Stimulated activated CD8-positive, alpha-beta memory T cell treated with anti-CD3 and anti-CD28 coated beads, Interleukin-15, amount 100 ng/mL, for 1 hour (primary cell): Measurements from ENCODE around the gene KLK5.
"Not testable (repeated sequence)": the region's sequence is repeated elsewhere in the genome, so short reads cannot be mapped to it uniquely, and the experiment has no call there.

Experiments
- DNase-seq: peaks from one replicate; pipeline ENCODE4 v3.0.0-alpha.2; 2020; ENCODE audit warnings: low read depth

KLK5 gene

DNA sequence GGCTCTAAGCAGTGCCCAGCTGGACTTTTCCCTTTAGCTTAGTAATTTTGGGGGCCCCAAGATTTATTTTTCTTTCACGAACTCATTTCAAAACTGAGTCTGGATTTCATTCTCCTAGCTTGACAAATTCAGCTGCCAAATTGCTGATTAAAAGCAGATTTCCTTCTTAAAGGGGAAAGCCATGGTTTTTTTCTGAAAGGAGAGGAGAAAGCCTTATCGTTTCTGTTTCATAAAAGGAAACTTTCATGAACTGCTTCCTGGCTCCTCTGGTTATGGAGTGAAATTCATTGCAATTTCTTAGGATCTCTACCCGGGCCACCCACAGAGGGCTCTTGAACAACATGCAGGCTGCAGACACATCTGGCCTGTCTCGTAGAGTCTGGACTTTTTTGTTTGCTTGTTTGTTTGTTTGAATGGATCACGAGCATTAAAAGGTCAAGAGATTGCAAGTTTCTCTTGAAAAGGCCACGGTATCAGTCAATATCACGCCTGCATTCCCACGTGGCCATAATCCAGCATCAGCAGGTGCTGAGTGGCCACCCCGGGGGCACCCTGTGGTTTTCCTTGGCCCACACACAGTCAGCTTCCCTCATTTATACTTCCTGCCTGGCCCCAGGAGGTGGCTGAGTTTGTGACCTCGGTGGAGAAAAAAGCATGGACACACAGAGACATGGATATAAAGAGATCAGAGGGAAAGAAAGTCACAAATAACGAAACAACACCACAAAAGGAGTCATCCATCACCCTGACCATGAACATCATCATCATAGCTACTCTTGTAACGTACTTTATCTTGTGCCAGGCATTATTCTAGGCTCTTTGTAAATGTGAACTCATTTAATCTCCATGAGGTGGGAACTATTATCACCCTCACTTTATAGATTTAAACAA, 31.2 kb downstream of the KLK5 start:
- no peak for DNase-seq

DNA sequence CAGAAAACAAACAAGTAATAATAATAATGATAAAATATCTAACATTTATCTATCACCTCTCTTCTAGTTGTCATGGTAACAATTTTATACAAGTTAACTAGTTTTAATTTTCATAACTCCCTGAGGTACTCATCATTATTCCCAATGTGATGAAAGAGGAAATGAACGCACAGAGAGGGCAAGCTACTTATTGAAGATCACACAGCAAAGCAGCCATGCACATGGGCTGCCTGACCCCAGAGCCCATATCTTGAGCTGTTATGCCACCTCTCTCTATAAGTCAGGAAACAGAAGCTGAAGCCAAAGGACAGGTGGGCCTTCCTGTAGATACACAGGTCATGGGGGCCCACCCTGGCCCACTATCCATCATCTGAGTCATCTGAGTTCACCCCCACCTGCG, 36.8 kb downstream of the KLK5 start:
- DNase-seq: no peak

DNA sequence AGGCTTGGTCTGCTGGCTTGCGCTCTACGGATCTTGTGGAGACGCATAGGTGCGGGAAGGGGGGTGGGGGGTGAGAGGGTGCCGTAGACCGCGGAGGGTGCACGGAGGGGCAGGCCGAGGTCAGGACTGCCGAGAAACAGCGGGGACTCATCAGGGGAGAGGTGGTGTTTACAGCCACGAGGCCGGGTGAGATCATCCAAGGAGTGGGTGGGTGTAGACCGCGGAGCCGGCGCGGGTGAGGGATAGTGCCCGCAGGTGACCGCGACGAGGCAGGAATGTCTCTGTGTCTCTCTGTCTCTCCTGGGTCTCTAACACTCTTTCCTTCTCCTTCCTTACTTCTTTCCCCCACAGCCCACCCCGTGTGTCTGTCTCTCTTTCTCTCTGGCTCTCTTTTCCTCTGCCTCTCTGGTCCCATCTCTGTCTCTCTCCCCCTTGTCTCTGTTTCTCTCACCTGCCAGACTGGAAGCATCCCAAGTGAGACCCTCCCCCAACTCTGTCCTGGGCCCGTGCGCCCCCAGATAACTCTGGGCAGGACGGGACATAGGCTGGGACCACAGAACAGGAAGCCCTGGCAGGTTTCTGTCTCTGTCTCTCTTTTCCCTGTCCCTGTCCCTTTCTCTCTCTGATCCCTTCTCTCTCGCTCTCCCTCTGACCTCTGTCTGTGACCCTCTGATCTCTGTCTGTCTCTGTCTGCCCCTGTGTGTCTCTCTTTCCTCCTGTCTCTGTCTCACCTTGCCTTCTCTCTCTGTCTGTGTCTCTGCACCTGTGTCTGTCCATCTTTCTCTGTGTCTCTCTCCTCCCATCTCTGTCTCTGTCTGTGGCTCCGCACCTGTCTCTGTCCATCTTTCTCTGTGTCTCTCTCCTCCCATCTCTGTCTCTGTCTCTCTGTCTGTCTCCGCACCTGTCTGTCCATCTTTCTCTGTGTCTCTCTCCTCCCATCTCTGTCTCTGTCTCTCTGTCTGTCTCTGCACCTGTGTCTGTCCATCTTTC, 39.8 kb downstream of the KLK5 start:
- DNase-seq: no peak

DNA sequence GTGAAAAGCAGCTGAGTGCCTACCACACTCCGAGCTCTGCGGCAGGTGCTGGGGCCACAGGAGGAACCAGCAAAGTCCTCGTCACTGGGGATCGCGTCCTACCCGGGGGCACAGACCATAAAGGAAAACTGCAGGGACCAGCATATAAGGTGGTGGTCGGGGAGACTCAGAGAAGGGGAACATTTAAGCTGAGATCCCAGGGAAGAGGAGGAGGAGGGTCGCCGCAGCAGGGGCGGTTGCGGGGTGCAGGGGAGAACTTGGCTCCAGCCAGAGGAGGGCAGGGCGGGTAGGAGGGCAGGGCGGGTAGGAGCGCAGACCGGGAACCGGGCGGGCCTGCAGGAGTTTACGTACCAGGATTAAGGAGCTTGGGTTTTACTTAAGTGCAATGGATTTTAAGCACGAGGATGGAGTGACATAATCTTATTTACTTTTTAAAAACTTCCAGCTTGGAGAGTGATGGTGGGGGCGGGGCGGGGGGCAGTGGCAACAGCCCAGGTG, 40.7 kb downstream of the KLK5 start:
- DNase-seq: no peak

DNA sequence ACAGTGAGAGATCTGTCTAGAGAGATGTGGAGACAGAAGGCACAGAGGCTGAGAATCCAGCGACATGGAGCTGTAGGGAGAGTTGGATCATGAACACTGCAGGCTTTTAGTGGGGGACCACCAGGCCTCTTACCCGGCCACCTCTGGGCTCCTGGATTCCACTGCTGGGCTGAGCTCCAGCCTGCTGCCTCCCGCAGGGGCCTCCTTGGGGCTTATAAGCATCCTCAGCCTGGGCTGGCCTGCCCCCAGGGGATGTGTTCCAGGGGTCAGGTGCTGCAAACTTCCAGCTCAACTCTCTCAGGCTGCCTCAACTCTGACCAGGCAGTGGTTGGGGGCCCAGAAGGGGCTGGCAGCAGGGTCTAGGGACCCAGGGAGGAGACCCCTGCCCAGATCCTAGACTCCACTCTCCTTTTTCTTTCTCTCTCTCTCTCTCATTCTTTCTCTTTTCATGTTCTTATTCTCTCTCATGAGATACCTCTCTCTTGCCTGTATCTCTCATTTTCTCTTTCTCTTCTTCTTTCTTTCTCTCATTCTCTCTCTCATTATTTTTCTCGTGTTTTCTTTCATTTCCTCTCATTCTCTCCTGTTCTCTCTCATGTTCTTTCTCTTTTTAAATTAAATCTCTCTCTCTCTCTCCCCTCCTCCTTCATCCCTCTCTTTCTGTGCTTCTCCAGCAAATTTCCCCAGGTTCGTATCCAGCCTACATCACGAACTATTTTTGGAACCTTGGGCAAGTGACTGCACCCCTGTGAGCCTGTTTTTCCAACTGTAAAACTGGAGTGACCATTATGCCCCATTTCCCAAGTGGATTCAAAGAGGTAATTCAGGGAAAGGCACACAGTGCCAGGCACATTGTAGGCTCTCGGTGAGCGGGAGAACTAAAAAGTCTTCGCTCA, 41.4 kb downstream of the KLK5 start, which contains the start of gene KLK4:
TSS of gene KLK4 (minus strand) at position 190 of the 896 bp plus-strand sequence. CDS start 657 bp downstream, outside the sequence.
- DNase-seq: no peak

DNA sequence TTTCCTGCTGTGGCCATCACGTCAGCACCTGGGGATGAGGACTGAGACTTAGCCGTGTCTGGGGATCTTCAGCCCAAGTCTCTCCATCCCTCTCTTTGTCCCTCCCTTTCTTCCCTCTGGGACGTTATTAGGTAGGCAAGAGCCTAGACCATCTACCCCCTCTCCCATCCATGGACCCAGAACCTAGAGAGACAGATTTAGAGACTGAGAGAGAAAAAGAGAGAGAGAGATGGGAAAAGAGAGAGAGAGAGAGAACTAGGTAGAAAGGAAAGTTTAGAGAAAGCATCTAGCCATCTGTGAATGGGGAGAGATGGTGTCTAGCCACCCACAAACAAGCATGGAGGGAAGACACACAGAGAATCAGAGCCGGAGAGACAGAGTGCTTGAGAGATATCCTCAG, 42.1 kb downstream of the KLK5 start:
- DNase-seq: no peak

DNA sequence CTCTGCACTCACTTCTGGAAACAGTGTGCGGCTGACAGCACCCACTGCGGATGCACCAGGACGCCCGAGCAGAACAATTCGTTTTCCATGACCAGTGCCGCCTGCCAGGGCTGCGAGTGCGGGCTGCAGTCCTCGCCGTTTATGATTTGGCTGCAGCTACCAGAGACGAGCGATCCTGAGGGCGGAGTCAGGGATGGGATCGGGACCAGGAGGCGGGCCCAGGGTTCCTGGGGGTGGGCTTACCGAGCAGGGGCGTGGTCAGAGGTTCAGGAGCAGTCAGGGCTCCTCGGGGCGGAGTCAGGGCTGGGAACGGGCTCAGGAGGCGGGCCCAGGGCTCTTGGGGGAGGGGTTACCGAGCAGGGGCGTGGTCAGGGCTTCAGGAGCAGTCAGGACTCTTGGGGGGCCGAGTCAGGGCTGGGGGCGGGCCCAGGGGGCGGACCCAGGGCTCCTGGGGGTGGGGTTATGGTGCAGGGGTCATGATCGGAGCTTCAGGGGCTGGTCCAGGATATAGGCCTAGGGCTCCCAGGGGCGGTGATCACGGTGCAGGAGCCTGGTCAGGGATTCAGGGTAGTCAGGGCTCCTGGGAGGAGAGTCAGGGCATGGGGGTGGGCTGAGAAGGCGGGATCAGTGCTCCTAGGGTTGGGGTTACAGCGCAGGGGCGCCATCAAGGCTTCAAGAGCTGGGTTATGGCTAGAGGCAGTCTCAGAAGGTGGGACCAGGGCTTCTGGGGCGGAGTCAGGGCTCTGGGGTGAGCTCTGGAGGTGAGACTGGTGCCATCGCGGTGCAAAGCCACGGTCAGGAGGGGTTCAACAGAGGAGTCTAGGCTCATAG, 43.4 kb downstream of the KLK5 start:
- DNase-seq: no peak

DNA sequence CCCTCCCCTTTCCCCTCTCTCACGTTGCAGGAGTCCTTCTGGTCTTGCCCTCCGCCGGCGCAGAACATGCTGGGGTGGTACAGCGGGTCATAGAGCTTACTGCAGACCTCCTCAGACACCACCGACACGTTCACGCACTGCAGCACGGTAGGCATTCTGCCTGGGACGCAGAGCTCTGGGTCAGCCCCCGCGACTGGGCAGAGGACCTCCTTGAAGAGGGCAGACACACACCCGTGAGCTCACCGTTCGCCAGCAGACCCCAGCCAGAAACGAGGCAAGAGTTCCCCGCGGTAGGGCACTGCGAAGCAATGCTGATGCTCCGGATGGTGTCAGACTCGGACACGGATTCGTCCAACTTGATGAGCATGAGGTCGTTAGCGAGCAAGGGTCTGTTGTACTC, 44.5 kb downstream of the KLK5 start:
- DNase-seq: no peak

DNA sequence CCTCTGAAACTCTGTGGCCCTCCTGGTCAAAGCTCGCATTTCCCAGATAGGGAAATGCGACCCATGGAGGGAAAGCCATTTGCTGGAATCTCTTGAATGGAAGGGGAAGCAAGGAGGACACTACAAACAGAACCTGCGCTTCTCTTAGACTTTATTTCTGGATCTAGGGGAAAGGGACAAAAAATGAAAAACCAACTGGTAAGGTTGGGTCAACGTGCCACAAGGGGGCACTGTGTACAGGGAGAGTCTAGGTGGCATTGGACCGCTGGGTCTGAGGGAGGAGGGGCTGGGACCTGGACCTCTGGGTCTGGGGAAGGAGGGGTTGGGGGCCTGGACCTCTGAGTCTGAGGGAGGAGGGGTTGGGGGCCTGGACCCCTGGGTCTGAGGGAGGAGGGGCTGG, 46.6 kb downstream of the KLK5 start:
- DNase-seq: no peak

DNA sequence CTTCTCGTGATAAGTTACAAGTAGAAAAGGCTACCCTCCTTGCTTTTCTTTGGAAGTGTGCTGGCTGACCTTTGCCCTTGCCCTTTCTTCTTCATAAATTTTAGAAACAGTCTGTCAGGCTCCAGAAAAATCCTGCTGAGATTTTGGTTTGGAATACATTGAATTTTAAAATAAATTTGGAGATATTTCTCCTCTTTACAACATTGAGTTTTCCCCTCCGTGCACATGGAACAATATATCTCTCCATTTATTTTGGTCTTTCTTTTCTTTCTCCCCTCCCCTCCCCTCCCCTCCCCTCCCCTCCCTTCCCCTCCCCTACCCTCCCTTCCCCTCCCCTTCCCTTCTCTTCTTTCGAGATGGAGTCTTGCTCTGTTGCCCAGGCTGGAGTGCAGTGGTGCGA, 50.2 kb downstream of the KLK5 start:
- no peak for DNase-seq

DNA sequence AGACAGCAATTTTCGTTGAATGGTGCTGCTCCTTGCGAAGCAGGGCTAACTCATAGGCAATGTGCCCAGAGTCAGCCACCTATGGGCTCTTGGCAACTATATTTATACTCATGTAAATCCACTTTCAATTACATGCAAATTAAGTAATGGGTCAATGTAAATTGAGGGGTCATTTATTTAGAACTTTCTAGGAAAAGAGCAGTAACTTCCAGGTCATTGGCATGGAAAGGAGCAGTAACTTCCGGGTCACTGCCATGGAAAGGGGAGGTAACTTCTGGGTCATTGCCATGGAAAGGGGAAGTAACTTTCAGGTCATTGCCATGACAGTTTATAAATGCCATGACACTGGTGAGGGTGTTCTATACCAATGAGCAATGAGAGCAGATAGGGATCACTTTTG, 53.3 kb downstream of the KLK5 start:
- no peak for DNase-seq

DNA sequence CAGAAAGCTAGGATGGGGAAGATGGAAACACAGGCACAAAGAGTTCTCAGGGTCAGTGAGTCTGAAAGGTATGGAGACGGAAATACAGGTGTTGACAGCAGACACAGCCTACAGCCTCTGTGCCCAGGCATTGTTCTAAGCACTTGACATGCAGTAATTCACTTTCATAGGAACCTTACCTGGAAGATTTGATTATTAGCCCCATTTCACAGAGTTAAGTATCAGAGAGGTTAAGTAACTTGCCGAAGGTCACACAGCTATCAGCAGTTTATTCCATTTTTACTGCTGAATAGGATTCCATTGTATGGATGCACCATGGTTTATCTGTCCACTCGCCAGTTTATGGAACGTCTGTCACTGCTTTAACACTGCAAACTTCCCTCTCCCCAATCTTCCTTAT, 54.8 kb downstream of the KLK5 start:
- no peak for DNase-seq

DNA sequence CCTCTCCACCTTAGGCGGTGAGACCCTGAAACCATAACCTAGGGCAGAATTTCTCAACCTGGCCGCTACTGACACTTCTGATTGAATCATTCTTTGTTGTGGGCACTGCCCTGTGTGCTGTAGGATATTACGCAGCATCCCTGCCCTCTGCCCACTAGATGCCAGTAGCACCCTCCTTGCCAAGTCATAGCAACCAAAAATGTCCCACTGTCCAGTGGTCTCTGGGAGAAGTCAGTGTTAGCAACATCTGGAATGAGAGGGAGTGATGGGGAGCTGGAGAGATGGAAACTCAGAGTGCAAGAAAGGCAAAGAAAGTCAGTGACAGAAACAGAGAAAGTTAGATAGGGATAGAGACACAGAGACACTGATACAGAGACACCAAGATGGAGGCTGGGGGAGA, 55.2 kb downstream of the KLK5 start:
- no peak for DNase-seq

DNA sequence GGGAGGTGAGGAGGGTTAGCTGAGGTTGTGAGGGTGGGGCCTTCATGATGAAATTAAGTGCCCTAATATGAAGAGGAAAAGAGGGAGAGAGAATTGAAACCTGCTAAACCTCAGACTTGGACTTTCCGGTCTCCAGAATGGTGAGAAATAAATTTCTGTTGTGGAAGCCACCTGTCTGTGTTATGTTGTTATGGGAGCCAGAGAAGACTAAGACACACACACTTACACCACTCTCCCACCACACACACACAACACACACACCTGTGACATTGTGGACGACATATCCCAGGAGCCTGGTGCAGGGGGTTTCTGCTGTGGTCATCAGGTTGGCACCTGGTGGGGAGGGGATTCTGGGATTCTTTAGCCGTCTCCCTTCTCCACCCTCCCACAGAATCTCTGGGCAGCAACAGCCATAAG, 55.6 kb downstream of the KLK5 start:
- DNase-seq: no peak

DNA sequence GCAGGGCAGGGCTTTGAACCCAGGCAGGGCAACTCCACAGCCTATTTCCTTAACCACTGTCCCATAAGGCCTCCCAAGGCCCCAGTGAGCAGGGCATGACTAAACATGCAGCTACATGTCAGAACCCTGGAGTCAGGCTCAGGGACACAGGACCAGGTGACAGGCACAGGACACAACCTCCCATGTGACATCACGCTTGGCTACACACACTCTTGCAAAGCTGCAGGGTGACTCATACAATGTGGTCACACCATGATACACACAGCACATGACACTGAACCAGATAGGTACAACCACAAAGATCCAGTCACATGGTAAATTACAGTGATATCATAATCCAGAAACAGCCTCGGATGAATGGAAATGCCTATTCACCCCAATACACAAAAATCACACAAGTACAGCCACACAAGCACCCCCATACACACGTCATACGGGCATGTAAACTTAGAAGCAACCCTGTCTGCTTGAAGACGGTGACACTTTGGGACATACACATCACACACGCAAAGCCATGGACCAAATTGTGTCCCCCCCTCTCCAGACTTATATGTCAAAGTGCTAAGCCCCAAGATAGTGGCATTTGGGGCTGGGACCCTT, 56.1 kb downstream of the KLK5 start:
- no peak for DNase-seq

DNA sequence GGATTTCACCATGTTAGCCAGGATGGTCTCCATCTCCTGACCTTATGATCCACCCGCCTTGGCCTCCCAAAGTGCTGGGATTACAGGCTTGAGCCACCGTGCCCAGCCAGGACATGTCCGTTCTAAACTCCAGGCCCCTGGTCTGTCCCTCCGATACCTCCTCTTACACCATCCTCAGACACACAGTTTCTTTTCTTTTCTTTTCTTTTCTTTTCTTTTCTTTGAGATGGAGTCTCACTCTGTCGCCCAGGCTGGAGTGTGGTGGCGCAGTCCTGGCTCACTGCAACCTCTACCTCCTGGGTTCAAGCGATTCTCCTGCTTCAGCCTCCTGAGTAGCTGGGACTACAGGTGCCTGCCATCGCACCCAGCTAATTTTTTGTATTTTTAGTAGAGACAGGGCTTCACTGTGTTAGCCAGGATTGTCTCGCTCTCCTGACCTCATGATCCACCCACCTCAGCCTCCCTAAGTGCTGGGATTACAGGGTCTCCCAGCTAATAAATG, 56.7 kb downstream of the KLK5 start:
- DNase-seq: not testable (repeated sequence)

DNA sequence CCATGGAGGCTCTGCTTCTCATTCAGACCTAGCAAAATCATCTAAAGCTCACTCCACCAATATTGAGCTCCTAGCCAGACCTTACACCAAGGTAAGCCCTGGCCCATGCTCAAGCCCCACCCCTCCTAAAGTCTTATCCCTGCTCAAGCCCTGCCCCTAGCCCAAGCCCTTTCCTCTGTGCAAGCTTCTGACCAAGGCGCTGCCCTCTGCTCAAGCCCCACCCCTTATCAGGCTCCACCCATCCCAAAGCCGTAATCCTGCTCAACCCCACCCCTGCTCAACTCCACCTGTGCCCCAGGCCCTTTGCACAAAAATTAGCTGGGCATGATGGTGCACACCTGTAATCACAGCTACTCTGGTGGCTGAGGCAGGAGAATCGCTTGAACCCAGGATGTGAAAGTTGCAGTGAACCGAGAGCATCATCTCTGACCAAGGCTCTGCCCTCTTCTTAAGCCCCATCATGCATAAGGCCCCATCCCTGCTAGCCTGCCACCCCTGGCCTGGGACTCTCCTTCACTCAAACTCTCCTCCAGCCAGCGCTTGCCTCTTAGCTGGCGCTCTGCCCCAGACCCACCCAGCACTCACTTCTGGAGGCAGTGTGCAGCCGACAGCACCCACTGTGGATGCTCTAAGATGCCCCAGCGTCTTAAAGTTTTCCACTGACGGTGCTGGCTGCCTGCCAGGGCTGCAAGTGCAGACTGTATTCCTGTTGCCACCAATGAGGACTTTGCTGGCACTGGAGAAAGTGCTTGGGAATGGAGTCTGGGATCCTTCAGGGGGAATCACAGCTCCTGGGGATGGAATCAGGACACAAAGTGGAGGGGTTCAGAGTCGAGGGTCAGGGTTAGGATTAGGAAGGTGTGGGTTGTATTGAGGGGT, 58.1 kb downstream of the KLK5 start:
- DNase-seq: no peak
